NCI-H1105 treated with DMSO at 0.1 percent for 48 hours (cell line): ENCODE measurements around the gene FMC1.
"Not testable (repeated sequence)": the region's sequence is repeated elsewhere in the genome, so short reads cannot be mapped to it uniquely, and the experiment has no call there.

Experiments
- DNase-seq: peaks from one replicate; lab custom pipeline; 2025; lab: John Stamatoyannopoulos, UW

Gene FMC1, protein sequence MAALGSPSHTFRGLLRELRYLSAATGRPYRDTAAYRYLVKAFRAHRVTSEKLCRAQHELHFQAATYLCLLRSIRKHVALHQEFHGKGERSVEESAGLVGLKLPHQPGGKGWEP

DNA sequence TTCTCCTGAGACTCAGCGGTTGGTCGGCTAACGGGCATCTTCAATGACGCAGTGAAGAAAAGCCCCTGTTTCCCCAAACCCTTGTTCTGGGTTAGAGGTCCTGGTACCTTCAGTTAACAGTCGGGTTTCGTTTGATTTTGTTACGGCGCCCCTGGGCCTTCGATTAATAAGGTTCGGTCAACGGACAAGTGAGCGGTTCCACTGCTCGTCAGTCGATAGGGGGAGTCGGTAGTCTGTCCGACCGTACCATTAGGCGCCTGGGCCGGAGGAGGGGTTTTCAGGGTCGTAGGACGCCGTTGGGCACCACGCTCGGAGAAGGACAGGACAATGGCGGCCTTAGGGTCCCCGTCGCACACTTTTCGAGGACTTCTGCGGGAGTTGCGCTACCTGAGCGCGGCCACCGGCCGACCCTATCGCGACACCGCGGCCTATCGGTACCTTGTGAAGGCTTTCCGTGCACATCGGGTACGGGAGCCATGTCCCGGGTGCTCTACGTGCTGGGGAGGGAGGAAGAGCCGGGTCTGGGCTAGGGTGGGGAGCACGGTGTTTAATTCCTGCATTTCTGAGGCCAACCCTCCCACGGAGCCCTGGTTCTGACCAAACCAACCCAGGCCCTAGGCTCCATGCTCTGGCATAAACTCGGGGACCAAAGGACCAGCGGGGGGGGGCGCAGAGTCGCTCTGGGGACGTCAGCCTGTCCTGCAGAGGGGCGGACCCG is at the start of gene FMC1:
FMC1 (plus strand) TSS at position 280 of the 718 bp plus-strand sequence; CDS start at position 328, 48 bp downstream.
- DNase-seq = peak; percentile 86

DNA sequence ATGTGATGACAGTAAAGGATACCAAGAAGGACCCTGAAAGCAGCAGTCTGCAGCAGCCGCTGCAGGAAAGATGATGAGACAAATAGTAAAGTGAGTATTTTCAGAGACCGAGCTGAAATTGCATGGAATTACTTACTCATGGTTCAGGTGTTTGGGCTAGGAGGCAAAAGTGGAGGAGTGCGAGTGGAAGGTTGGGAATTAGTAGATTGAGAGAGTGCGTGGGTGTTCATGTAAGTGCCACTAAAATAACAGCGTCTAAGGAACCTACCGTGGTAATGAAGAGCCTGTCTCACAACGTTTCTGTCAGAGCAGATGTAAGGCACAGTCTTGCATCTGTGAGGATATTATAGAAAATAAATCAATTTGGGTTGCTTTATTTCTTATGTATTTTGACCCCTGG is 48.3 kb upstream of the FMC1 start:
- no peak for DNase-seq

DNA sequence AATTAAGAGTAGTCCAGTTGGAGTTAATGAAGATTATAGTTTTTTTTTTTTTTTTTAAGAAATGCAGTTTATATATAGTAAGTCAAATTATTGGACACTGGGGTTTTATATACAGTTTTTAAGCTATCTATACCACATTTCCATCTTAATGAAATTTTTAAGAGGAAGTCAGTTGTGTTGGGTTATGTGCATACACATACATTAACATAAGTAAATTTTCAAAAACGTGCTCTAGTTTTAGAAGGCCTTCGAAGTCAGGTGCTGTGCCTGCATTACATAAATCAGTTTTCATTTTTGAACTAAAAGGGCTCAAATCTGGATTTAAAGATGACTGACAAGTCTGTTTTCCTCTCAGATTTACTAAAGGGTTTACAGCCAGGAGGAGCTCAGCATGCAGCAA is 47.6 kb upstream of the FMC1 start:
- no peak for DNase-seq

DNA sequence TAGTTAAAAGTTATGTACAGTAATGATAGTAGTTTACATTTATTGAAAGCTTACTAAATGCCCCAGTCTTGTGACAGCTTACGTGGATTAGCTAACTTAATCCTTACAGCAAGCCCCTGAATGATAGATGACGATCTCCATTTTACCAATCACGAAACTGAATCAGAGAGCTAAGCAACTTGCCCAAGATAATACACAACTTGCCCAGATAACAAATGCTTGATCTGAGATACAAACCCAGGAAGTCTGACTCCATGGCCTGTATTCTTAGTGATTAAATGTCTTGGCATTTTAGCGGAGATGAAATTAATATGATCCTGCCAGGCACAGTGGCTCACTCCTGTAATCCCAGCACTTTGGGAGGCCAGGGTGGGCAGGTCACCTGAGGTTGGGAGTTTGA is 46.9 kb upstream of the FMC1 start:
- DNase-seq = no peak

DNA sequence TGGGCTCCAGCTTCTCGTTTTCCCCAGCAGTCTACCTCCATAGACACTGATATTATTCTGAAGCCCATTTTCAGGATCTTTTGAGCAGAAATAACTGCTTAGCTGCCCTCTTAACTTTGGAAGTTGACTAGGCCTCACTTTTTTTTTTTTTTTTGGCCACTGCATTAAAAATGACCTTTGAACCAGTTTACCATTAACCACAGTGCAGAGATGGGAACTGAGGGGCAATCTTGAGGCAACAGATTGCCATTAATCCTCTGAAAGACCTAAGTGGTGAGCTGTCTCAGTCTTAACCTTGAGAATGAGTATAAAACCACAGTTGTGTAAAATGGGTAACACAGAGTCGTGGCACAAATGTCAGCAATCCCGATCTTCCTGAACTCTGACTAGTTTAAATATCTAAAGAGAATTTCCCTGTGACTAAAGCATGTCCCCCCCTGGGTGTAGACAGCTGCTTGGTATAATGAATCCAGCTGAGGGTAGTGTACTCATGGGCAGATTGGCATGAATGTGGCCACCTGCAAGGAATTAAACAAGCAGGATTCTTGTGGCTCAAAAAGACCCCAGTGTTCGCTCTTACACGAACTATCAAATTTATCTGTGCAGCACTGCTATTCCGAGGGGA is 46.1 kb upstream of the FMC1 start:
- no peak for DNase-seq

DNA sequence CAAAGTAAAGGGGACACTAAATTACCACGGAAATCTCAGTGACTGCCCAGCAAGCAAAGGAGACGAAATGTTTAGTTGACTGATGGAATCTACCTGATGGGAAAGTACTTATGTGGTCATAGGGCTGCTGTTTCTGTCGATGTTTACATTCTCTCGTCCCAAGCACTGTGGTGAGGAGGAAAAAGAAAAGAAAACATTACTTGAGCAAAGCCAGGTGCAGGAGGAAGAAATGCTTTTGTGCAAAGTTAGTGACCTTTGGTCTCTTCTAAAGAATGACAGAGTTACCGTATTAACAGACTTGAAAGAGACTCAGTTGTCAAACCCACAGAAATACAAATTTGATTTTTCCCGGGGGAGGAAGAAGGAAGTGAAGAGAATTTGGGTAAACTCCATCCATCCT is 43.3 kb upstream of the FMC1 start:
- no peak for DNase-seq

DNA sequence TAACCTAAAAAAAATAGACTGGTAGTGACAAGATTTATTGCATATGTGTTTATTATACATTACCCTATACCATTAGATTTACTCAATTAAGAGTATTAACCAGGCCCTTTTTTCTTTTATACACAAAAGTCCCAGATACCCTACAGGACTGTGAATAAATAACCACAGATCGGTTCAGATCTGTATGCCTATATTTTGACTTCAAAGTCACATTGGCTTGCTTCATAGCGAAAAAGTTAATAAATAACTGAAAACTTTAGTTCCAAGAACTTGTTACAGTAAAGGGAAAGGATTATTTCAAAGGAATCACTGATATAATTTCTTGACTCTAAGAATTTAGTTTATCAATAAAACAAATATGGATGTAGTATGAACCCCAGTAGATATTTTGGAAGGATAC is 41.8 kb upstream of the FMC1 start:
- DNase-seq = no peak

DNA sequence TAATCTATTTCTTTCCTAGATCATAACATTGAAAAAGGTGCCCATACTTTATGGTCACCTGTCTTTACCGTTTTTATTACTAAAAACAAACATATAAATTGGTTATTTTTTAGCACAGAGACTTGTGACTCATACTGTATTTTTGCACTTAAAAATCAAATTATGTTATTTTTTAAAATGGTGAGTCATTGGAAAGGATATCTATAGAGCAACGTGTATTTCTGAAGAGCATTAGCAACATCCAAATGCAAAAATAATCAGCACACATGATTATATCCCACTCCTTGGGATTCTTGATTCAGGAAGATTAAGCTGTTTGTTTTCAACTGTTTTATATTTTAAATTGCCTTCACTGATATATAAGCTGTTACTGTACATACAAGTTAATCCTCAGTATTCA is 40.7 kb upstream of the FMC1 start:
- no peak for DNase-seq

DNA sequence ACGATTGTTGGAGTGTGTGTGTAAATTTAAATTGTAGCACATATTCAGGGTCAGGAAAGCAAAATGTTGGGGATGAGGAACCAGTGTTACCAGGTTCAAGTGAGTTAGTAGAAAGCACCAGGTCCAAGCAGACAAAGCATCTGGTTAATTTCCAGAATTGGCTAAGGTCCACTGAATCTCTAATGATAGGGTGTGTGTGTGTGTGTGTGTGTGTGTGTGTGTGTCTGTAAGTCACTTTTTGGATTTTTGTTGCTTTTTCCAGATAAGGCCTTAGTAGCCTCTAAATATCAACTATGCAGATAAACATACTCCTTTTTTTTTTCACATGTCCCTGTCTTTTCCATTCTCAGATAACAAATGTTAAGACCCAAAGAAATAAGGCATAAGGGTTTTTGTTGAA is 36.6 kb upstream of the FMC1 start:
- DNase-seq = no peak

DNA sequence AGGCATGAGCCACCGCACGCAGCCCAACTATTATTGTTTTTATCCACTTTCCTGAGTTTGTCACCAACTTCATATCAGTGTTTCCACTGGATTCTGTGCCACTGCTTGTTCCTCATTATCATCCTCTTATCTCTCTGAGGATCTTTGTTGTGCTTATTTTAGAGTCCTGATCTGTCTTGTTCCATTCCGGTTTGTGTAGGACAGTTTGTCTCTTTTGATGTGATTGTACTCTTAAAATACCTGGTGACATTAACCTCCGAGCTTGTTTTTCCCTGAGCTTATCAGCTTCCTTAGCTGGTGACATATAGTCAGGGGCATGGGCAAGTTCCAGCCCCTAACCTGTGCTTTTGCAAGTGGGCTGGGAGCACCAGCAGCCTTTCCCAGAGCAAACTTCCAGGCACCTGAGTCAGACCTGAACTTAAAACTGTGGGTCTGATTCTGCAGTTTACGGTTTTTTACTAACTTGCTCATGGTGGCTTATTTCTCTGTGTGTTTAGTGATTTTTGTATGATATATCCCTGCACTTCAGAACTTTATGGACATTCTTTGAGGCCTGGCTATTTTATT is 23.1 kb upstream of the FMC1 start:
- no peak for DNase-seq

DNA sequence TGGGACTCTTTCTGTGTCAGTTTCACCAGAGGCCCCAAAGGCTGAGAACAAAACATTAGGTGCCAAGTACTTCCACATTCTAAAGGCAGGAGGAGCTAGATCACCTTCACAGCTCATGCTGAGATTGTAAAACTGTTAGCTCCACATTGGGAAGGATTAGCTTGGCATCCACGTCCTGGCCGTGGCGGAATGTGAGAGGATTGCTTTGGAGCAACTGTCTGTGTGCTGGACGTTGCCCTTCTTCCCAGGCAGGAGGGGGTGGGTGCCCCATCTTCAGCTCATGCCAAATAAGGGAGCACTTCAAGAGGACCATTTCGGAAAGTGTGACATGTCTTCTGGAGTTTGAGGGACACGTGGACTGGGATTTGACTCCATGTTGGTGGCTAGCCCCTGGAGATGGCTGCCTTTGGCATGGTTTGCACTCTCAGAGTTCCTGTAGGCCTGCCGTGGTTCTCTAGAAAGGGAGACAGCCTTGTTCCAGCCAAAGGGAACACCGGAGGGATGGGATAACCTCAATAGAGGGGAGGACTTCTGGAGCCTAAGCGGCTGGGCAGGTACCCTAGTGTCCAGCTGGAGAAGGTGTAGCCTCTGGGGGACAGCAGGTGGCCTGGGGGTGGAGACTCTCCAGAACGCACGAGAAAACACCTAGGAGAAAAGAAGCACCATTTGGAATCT is 19.9 kb upstream of the FMC1 start:
- no peak for DNase-seq

DNA sequence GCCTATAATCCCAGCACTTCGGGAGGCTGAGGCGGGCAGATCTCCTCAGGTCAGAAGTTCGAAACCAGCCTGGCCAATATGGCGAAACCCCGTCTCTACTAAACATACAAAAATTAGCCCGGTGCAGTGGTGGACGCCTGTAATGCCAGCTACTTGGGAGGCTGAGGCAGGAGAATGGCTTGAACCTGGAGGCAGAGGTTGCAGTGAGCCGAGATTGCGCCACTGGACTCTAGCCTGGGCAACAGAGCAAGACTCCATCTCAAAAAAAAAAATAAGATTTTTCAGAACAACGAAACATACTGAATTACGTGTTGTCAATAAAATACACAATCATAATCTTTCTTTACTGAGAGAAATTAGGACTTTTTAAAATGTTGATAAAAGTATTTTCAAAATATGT is 16.4 kb upstream of the FMC1 start:
- not testable (repeated sequence) for DNase-seq

DNA sequence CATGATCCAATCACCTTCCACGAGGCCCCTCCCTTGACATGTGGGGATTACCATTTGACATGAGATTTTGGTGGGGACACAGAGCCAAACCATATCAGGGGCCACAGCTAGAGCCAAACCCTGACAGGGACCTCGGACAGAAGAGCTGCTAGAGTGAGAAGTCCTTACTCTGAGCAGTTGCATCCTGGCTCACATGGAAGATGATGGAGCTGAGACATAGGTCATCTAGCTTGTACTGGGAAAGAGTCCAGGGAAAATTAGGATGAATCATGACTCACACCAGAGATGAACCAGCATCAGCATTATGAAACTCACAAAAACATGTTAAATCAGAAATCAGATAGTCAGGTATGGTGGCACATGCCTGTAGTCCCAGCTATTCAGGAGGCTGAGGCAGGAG is 12.8 kb upstream of the FMC1 start:
- no peak for DNase-seq

DNA sequence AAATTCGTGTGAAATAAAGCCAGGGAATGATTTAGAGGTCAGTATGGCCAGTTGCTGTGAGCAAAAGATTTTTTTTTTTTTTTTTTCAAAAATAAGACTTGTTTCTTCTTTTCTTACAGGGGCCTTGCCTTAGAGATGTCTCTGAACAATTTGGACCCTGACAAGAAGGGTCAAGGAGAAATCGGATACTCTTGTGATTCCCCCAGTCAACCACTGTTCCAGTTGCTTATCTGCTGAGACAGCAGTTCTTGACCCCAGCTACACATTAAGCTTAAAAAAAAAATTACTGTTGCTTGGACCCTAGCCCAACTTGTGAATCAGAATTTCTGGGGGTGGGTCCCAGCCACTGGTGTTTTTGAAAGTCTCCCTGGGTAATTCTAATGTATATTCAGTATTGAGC is 12.0 kb upstream of the FMC1 start:
- DNase-seq = no peak

DNA sequence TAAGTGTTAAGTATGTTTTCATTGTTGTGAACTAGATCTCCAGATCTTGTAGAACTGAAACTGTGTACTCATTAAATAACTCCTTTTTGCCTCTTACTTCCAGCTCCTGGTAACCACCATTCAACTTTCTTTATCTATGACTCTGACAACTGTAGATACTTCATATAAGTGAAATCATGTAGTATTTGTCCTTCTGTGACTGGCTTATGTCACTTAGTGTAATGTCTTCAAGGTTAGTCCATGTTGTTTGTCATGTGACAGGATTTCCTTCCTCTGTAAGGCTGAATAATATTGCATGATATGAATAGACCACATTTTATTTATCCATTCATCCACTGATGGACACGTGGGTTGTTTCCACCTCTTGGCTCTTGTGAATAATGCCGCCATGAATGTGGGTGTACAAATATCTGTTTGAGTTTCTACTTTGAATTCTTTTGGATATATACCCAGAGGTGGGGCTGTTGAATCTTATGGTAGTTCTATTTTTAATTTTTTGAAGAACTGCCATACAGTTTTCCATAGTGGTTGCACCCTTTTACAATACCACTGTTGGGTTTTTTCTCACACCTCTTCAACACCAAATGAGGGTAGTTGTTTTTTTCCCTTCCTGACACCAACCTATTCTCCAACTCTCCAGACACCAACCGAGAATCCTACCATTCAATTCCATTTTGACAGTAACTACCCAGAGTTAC is 10.7 kb upstream of the FMC1 start:
- DNase-seq = no peak

DNA sequence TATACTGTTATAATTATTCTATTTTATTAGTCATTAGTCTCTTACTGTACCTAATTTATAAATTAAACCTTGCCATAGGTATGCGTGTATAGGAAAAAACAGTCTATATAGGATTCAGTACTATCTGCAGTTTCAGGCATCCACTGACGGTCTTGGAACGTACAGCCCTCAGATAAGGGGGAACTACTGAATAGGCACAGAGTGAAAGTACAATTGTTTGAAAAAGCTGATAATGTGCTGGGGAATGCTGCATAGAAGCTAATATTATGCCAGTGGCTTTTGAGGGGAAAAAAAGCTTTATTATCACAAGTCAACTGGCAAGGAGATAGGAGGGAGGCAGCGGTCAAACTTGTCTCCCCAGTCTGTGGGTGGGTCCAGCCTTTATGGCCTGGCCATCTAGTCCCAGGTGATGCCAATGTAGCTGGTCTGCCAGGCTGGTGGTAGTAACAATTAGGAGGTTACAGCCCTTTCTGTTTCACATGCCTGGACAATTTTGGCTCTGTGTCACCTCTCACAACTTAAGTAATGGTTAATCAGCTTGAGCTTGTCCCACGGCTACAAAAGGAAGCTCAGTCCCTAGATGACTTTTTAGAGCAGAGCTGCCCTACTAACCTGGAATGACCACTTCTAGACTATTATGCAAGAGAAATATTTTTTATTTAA is 8.3 kb upstream of the FMC1 start:
- no peak for DNase-seq

DNA sequence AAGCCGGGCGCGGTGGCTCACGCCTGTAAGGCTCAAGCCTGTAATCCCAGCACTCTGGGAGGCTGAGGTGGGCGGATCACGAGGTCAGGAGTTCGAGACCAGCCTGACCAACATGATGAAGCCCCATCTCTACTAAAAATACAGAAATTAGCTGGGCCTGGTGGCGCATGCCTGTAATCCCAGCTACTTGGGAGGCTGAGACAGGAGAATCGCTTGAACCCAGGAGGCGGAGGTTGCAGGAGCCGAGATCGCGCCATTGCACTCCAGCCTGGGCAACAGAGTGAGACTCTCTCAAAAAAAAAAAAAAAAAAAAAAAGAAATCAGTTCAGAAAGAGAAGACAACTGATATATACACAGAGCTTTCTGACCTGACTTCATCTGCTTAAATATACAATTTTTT is 7.7 kb upstream of the FMC1 start:
- not testable (repeated sequence) for DNase-seq

DNA sequence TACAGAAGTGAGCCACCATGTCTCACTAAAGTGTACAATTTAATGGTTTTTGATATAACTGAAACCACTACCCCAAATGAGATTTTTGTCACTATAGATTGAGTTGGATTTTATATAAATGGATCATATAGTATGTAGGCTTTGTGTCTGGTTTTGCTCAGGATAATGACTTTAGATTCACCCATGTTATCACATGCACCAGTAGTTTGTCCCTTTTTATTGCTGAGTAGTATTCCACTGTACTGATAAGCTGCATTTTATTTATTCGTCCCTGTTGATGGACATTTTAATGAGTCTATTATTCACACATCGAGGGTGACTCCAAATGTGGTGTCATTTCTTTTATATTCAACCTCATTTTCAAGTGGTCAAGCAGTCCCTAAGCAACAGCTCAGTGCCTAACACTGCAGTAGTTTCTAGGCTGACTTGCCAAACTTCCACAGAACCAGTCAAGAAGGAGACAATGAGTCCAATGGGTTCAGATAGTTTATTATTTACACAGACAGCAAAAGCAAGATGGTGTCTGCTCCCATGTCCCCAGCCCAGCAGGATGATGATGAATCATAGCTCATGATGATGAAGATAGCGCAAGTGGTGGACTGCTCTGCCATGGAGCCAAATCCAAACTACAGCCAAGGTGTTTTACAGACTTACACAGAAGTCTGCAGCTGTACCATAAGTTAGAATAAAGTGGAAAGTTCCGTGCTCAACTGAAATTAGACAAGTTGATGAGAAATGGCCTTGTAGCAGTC is 6.6 kb upstream of the FMC1 start:
- no peak for DNase-seq

DNA sequence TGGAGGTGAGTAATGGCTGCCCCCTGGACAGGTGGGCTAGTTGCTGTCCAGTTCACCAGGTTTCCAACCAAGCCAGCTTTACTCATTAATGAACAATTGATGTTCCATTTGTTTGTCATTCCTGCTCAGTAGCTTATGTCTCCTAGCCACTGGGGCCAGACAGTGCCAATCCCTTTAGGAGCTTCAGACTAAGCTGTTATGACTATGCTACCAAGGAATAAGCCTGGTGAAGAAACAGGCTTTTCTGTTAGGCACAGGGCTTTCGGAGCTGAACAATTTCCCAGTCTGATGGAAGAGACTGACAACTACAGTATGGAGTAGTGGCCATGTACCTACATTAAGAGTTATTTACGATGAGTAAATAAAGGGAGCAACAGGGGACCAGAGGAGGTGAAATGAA is 2.1 kb upstream of the FMC1 start:
- DNase-seq = no peak

DNA sequence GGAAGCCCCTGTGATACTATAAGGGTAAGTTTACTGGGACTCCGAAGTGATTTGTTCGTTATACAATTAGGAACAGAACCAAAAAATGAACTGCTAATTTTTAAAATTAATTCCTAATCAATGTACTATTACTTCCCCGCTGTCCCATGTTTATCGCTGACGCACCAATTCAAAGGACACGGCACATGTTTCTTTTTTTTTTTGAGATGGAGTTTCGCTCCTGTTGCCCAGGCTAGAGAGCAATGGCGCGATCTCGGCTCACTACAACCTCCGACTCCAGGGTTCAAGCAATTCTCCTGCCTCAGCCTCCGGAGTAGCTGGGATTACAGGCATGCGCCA is 1.5 kb upstream of the FMC1 start:
- no peak for DNase-seq
